ENCODE measurements around the gene NIT1.

DNA sequence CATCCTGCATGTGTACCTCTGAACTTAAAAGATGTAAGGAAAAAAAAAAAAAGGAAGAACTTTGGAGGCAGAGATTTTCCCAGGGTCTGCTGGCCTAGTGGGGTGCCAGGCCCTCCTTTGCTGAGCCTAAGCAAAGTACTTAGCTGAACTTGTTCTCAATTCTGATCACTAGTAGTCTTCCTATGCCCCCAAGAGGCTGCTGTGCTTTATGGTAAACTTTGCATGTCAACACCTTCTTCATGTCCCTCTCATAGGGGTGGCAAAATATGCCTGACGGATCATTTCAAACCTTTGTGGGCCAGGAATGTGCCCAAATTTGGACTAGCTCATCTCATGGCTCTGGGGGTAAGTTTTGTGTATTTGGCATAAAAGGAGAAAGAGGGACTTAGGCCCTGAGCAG lies 40.0 kb downstream of the NIT1 start:
- TF ChIP-seq POLR2A (IDR thresholded peaks at IDR 0.05; ENCODE audit: low read length) = no peak
- no peak for TF ChIP-seq GATA1 (IDR thresholded peaks at IDR 0.05; ENCODE audit: low read depth, low read length)
